Measurements from ENCODE around the gene GPR142.

GRCh38 chr17:74353446-74354060 lies 13.8 kb upstream of the GPR142 start:
- TF ChIP-seq ISL1 (CRISPR knock-in tag; IDR thresholded peaks at IDR 0.05) (no peak), ESRRG (CRISPR knock-in tag; IDR thresholded peaks at IDR 0.05) (no peak), TCF4 (CRISPR knock-in tag; IDR thresholded peaks at IDR 0.05; ENCODE audit: borderline replicate concordance) (no peak), ZFP3 (CRISPR knock-in tag; IDR thresholded peaks at IDR 0.05) (no peak)
- TF ChIP-seq, protein P1, sequence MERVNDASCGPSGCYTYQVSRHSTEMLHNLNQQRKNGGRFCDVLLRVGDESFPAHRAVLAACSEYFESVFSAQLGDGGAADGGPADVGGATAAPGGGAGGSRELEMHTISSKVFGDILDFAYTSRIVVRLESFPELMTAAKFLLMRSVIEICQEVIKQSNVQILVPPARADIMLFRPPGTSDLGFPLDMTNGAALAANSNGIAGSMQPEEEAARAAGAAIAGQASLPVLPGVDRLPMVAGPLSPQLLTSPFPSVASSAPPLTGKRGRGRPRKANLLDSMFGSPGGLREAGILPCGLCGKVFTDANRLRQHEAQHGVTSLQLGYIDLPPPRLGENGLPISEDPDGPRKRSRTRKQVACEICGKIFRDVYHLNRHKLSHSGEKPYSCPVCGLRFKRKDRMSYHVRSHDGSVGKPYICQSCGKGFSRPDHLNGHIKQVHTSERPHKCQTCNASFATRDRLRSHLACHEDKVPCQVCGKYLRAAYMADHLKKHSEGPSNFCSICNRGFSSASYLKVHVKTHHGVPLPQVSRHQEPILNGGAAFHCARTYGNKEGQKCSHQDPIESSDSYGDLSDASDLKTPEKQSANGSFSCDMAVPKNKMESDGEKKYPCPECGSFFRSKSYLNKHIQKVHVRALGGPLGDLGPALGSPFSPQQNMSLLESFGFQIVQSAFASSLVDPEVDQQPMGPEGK (CRISPR knock-in tag; IDR thresholded peaks at IDR 0.05; ENCODE audit: borderline replicate concordance): no peak
- TF ChIP-seq, protein P2, sequence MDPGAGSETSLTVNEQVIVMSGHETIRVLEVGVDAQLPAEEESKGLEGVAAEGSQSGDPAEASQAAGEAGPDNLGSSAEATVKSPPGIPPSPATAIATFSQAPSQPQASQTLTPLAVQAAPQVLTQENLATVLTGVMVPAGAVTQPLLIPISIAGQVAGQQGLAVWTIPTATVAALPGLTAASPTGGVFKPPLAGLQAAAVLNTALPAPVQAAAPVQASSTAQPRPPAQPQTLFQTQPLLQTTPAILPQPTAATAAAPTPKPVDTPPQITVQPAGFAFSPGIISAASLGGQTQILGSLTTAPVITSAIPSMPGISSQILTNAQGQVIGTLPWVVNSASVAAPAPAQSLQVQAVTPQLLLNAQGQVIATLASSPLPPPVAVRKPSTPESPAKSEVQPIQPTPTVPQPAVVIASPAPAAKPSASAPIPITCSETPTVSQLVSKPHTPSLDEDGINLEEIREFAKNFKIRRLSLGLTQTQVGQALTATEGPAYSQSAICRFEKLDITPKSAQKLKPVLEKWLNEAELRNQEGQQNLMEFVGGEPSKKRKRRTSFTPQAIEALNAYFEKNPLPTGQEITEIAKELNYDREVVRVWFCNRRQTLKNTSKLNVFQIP (CRISPR knock-in tag; IDR thresholded peaks at IDR 0.05; ENCODE audit: borderline replicate concordance, low read depth): no peak
